Hepatocyte (in vitro differentiated cells): ENCODE measurements around the gene HOXC9.

Experiments
- CTCF ChIP-seq: fragments of 200-600 bp; sonication (generic); IDR thresholded peaks from 2 replicates; pipeline ENCODE4 v1.5.1; 2016; ENCODE audit warnings: antibody characterized with exemption, mild to moderate bottlenecking; ENCODE audit not compliant: poor library complexity
- EZH2 ChIP-seq: fragments of 200-600 bp; sonication (generic); IDR thresholded peaks from 2 replicates; pipeline ENCODE4 v1.6.1; 2016; ENCODE audit warnings: antibody characterized with exemption, mild to moderate bottlenecking, borderline replicate concordance

- TF ChIP-seq CTCF (no peak), EZH2 (peak; percentile 93)
Observed at GRCh38 chr12:53983950-53984572, 15.9 kb upstream of the HOXC9 start.
